ENCODE measurements around the gene PNPLA8. TPM values are rescaled to one million over a fixed set of nuclear protein-coding genes. Genes with fewer than 3 reads are reported as not detected.
"Not testable (repeated sequence)": the region's sequence is repeated elsewhere in the genome, so short reads cannot be mapped to it uniquely, and the experiment has no call there.

The PNPLA8 gene
- total RNA-seq, 4 donors from 2014 or later = 42.9 to 62.1 (median 47.2) TPM

DNA sequence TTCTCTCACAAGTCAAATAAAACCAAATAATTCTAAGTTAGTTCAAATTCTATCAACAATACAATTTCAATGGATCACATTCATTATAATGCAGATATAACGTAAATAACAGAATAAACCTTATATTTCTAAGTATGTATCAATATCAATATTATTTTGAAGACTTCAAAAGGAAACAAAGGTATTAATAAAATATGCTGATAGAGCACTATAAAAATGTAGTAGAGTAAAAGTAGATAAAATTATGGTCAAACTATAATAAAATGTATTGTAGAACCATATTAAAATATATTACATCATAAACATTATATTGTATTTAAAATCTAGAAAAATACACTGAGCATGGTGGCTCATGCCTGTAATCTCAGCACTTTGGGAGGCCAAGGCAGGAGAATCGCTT is 46.2 kb downstream of the PNPLA8 start:
- TF ChIP-seq CTCF (IDR thresholded peaks at IDR 0.05) = no peak
- TF ChIP-seq POLR2A (IDR thresholded peaks at IDR 0.05) = no peak
- Histone ChIP-seq H3K9me3 (no peaks in the 10 kb centered on the region), H3K27me3 (no peaks in the 10 kb centered on the region), H3K36me3 (peaks cover 0 to 8% of the 10 kb centered on the region in 2 donors), H3K27ac (no peak overlapping the region), H3K4me1 (no peaks in the 10 kb centered on the region), H3K4me3 (replicated peaks in 1 of 3) (no peak overlapping the region)
- intact Hi-C loops (cut with DNase I) = no loop called here
- WGBS, 2 donors = 93 to 98% methylated on average over 2 of the region's 2 CpGs
- no peak for DNase-seq

- no peak overlapping the region for H3K27ac ChIP-seq
- H3K4me1 ChIP-seq = no peaks in the 10 kb centered on the region
- intact Hi-C loops (cut with DNase I) = no loop called here
- no peak for TF ChIP-seq POLR2A (IDR thresholded peaks at IDR 0.05)
- no peaks in the 10 kb centered on the region for H3K27me3 ChIP-seq
- DNase-seq = no peak
- H3K36me3 ChIP-seq = peaks cover 0 to 8% of the 10 kb centered on the region in 2 donors
- H3K9me3 ChIP-seq = no peaks in the 10 kb centered on the region
- 95 to 97% methylated on average over 5 of the region's 5 CpGs for WGBS, 2 donors
- no peak overlapping the region for H3K4me3 ChIP-seq (replicated peaks in 1 of 3)
These were observed 46.8 kb downstream of the PNPLA8 start for GRCh38 chr7:108479118-108479517.

DNA sequence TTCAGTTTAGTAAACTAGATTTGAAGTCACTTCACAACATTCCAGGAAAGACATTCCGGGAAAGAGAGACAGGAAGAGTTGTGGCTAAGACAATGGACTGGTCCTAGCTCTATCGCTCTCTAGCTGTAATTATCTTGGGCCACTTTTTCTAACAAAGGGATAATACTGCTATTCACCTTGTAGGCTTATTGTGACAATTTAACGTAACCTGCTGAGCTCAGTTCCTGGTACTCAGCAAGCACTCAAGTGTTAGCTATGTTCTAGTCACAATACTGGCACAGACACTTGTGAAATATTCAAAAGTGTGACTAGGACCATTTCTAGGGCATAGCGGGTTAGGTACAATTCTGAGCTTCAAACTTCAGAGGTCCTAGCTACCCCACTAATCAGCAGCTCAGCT is 57.7 kb downstream of the PNPLA8 start:
- Histone ChIP-seq H3K27ac (no peak overlapping the region), H3K4me3 (replicated peaks in 1 of 3) (no peak overlapping the region), H3K4me1 (peaks cover 4 to 7% of the 10 kb centered on the region in 2 donors), H3K27me3 (no peaks in the 10 kb centered on the region), H3K36me3 (no peaks in the 10 kb centered on the region), H3K9me3 (no peaks in the 10 kb centered on the region)
- TF ChIP-seq POLR2A (IDR thresholded peaks at IDR 0.05) (no peak), CTCF (IDR thresholded peaks at IDR 0.05) (no peak)
- 40 to 59% methylated on average over 4 of the region's 4 CpGs for WGBS, 2 donors
- no peak for DNase-seq
- intact Hi-C loops (cut with DNase I) = no loop called here

- Histone ChIP-seq H3K4me1 (peaks cover 4 to 7% of the 10 kb centered on the region in 2 donors), H3K36me3 (no peaks in the 10 kb centered on the region), H3K27me3 (no peaks in the 10 kb centered on the region), H3K27ac (no peak overlapping the region), H3K9me3 (no peaks in the 10 kb centered on the region), H3K4me3 (replicated peaks in 1 of 3) (no peak overlapping the region)
- 62 to 74% methylated on average over 2 of the region's 2 CpGs for WGBS, 2 donors
- DNase-seq = no peak
- intact Hi-C loops (cut with DNase I) = no loop called here
- TF ChIP-seq POLR2A (IDR thresholded peaks at IDR 0.05) (no peak), CTCF (IDR thresholded peaks at IDR 0.05) (no peak)
These were observed 58.5 kb downstream of the PNPLA8 start for GRCh38 chr7:108467391-108467790.

- WGBS, 2 donors = 90 to 93% methylated on average over 2 of the region's 2 CpGs
- intact Hi-C loops (cut with DNase I) = not testable (repeated sequence)
These were observed 59.6 kb downstream of the PNPLA8 start for GRCh38 chr7:108466322-108466721.

GRCh38 chr7:108464743-108465142 is 61.2 kb downstream of the PNPLA8 start:
- TF ChIP-seq POLR2A (IDR thresholded peaks at IDR 0.05) (no peak), CTCF (IDR thresholded peaks at IDR 0.05) (no peak)
- 95 to 96% methylated on average over 2 of the region's 2 CpGs for WGBS, 2 donors
- no peaks in the 10 kb centered on the region for H3K9me3 ChIP-seq
- peaks cover 4 to 7% of the 10 kb centered on the region in 2 donors for H3K4me1 ChIP-seq
- H3K27ac ChIP-seq = no peak overlapping the region
- DNase-seq = no peak
- no peak overlapping the region for H3K4me3 ChIP-seq (replicated peaks in 1 of 3)
- intact Hi-C loops (cut with DNase I) = no loop called here
- no peaks in the 10 kb centered on the region for H3K27me3 ChIP-seq
- H3K36me3 ChIP-seq = no peaks in the 10 kb centered on the region

More at GRCh38 chr7:108466322-108466721, 59.6 kb downstream of the PNPLA8 start:
- H3K27me3 ChIP-seq; H3K4me1 ChIP-seq; H3K9me3 ChIP-seq; H3K27ac ChIP-seq; DNase-seq; H3K4me3 ChIP-seq (replicated peaks in 1 of 3); H3K36me3 ChIP-seq: not testable (repeated sequence)
